Choroid plexus epithelial cell (primary cell): ENCODE measurements around the gene SEMA3D.

Source experiments
- DNase-seq: peaks from one replicate; pipeline ENCODE4 v3.0.0-alpha.2; 2010; ENCODE audit warnings: low read depth
- H3K4me3 ChIP-seq: 2 replicates; pipeline ENCODE4 v1.5.1; 2011; ENCODE audit warnings: low read depth, mild to moderate bottlenecking, control low read depth, low read length, moderate library complexity
- CTCF ChIP-seq: conservative IDR thresholded peaks from 2 replicates; pipeline ENCODE4 v1.5.1; 2011; ENCODE audit warnings: low read depth, mild to moderate bottlenecking, control low read depth, inconsistent platforms, low read length, moderate library complexity

Gene SEMA3D

GRCh38 chr7:85023066-85023712 is 163.7 kb downstream of the SEMA3D start:
- peak; percentile 74 for DNase-seq
- peak; percentile 50 for TF ChIP-seq CTCF
- no peak overlapping the region for H3K4me3 ChIP-seq

- H3K4me3 ChIP-seq = no peak overlapping the region
- DNase-seq = no peak
- TF ChIP-seq CTCF = no peak
Observed at GRCh38 chr7:85022064-85022697, 164.7 kb downstream of the SEMA3D start.

GRCh38 chr7:85021101-85021704 is 165.7 kb downstream of the SEMA3D start:
- H3K4me3 ChIP-seq = no peak overlapping the region
- peak; percentile 62 for DNase-seq
- TF ChIP-seq CTCF = peak; percentile 65

- no peak for TF ChIP-seq CTCF
- H3K4me3 ChIP-seq = no peak overlapping the region
- DNase-seq = no peak
Observed at GRCh38 chr7:85019778-85020177, 167.1 kb downstream of the SEMA3D start.

- DNase-seq = no peak
- TF ChIP-seq CTCF = no peak
- H3K4me3 ChIP-seq = no peak overlapping the region
Observed at GRCh38 chr7:85019176-85019575, 167.7 kb downstream of the SEMA3D start.

- peak; percentile 53 for DNase-seq
- peak; percentile 28 for TF ChIP-seq CTCF
Observed at GRCh38 chr7:85018498-85018897, 168.4 kb downstream of the SEMA3D start.

More at GRCh38 chr7:85018498-85018897, 168.4 kb downstream of the SEMA3D start:
- no peak overlapping the region for H3K4me3 ChIP-seq
